Measurements from ENCODE around the gene MAPK4.

Gene MAPK4

DNA sequence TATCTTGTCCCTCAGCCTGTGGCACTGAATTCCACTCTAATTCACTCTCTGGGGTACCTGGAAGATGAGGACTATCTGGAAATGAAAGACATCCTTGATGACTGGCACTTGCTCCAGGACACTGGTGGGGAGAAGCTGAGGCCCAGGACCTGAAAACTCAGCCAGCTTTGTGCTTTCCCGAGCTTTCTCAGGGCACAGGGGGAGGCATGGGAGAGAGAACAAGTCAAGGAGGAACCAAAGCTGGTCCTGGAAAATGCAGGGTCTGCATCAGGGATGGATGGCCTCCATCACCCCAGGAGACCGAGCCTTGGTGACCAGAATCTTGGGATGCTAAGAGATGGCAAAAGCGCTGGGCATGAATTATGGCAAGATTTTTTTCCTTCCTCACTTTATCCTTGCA is 65.1 kb downstream of the MAPK4 start:
- no peak overlapping the region for H2AFZ ChIP-seq (ENCODE audit: low read length)
- no peaks in the 10 kb centered on the region for H3K9me2 ChIP-seq (ENCODE audit: low read depth, low read length)
- TF ChIP-seq, protein P1, sequence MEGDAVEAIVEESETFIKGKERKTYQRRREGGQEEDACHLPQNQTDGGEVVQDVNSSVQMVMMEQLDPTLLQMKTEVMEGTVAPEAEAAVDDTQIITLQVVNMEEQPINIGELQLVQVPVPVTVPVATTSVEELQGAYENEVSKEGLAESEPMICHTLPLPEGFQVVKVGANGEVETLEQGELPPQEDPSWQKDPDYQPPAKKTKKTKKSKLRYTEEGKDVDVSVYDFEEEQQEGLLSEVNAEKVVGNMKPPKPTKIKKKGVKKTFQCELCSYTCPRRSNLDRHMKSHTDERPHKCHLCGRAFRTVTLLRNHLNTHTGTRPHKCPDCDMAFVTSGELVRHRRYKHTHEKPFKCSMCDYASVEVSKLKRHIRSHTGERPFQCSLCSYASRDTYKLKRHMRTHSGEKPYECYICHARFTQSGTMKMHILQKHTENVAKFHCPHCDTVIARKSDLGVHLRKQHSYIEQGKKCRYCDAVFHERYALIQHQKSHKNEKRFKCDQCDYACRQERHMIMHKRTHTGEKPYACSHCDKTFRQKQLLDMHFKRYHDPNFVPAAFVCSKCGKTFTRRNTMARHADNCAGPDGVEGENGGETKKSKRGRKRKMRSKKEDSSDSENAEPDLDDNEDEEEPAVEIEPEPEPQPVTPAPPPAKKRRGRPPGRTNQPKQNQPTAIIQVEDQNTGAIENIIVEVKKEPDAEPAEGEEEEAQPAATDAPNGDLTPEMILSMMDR (IDR thresholded peaks at IDR 0.05; ENCODE audit: low read length): no peak
- no peak overlapping the region for H3K4me2 ChIP-seq (ENCODE audit: low read length)
- H3K27ac ChIP-seq (ENCODE audit: low read depth, low read length, poor library complexity, severe bottlenecking): no peak overlapping the region
- H3F3A ChIP-seq (ENCODE audit: insufficient read depth, low read length): no peaks in the 10 kb centered on the region
- H3K36me3 ChIP-seq (ENCODE audit: insufficient read depth, low read length): no peaks in the 10 kb centered on the region
- H4K20me1 ChIP-seq (ENCODE audit: insufficient read depth, low read length): no peaks in the 10 kb centered on the region
- H3K4me3 ChIP-seq (ENCODE audit: low read depth, low read length, poor library complexity, severe bottlenecking): no peak overlapping the region
- no peak overlapping the region for H3K9ac ChIP-seq (ENCODE audit: low read length)
- H3K9me3 ChIP-seq (ENCODE audit: low read length): no peaks in the 10 kb centered on the region
- no peaks in the 10 kb centered on the region for H3K79me2 ChIP-seq (ENCODE audit: insufficient read depth, low read length)
- no peaks in the 10 kb centered on the region for H3K4me1 ChIP-seq (ENCODE audit: insufficient read depth, low read length, severe bottlenecking)
- no peaks in the 10 kb centered on the region for H3K27me3 ChIP-seq (ENCODE audit: insufficient read depth, low read length)

DNA sequence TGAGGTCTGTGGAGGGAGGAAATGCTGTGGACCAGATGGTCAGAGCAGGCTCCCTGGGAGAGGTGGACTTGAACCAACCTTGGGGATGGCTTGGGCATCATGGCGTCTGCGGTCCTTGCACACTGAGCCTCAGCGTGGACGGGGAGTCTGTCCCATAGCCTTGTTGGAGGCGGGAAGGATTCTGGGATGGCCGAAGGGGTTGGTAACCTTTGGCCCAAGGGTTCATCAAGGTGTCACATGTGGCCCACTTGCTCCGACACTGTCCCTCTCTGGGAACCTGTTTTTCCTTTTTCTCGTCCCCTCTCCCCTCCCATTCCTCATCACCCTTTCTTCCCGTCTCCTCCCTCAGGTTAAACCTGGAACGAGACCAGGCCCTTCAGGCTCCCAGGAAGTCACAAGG is 66.4 kb downstream of the MAPK4 start:
- Histone ChIP-seq H3K27ac (ENCODE audit: low read depth, low read length, poor library complexity, severe bottlenecking) (no peak overlapping the region), H3K4me1 (ENCODE audit: insufficient read depth, low read length, severe bottlenecking) (no peaks in the 10 kb centered on the region), H2AFZ (ENCODE audit: low read length) (no peak overlapping the region), H3K9me3 (ENCODE audit: low read length) (no peaks in the 10 kb centered on the region), H3K9me2 (ENCODE audit: low read depth, low read length) (no peaks in the 10 kb centered on the region), H3K4me3 (ENCODE audit: low read depth, low read length, poor library complexity, severe bottlenecking) (no peak overlapping the region), H3K36me3 (ENCODE audit: insufficient read depth, low read length) (no peaks in the 10 kb centered on the region), H3F3A (ENCODE audit: insufficient read depth, low read length) (no peaks in the 10 kb centered on the region), H3K9ac (ENCODE audit: low read length) (no peak overlapping the region), H3K4me2 (ENCODE audit: low read length) (no peak overlapping the region), H3K27me3 (ENCODE audit: insufficient read depth, low read length) (no peaks in the 10 kb centered on the region), H3K79me2 (ENCODE audit: insufficient read depth, low read length) (no peaks in the 10 kb centered on the region), H4K20me1 (ENCODE audit: insufficient read depth, low read length) (no peaks in the 10 kb centered on the region)
- no peak for TF ChIP-seq EZH2 (IDR thresholded peaks at IDR 0.05; ENCODE audit: borderline replicate concordance, low read length)
- TF ChIP-seq, protein P1 (IDR thresholded peaks at IDR 0.05; ENCODE audit: low read length): no peak

DNA sequence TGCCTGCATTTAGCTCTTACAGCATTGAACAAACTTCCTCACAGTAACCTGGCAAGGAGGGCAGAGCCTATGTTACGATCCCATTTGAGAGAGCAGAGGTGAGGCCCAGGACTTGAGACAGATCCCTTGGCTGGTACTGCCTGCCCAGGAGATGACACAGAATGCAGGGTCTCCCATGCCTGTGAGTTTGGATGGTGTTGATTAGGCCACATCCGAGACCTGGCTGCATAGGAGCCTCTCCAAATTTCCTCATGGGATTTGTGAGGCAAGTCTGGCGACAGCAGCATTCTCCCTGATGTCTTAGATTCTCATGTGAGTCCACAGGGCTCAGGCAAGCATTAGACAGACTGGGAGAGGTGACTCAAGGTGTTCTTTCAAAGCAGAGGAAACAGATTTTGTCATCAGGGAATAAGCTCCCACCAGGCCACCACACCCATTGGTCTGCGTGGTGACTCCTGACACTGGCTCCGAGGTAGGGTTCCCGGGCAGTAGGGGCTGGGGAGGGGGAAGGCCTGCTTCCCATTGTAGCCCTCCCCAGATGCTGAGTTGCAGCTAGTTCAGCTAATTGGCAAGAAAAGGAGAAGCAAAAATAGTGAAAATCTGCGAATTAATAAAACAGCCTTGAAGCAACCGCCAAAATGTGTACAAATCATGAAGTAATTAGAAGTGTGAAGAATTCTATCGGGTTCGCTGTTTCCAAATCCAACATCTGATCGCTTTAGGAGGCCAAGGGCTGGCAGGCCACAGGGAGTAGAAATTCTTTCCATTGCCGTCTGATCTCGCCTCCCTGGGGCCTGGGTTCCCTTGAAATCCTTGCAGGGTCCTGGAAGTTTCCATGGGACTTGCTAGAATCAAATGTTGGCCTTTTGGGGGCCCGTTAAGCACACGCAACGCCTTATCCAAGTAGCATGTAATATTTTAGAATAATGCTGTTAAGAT is 68.0 kb downstream of the MAPK4 start:
- no peak overlapping the region for H3K9ac ChIP-seq (ENCODE audit: low read length)
- no peak for TF ChIP-seq EZH2 (IDR thresholded peaks at IDR 0.05; ENCODE audit: borderline replicate concordance, low read length)
- TF ChIP-seq, protein P1 (IDR thresholded peaks at IDR 0.05; ENCODE audit: low read length): no peak
- no peaks in the 10 kb centered on the region for H3K27me3 ChIP-seq (ENCODE audit: insufficient read depth, low read length)
- no peaks in the 10 kb centered on the region for H4K20me1 ChIP-seq (ENCODE audit: insufficient read depth, low read length)
- H2AFZ ChIP-seq (ENCODE audit: low read length): no peak overlapping the region
- no peaks in the 10 kb centered on the region for H3K9me3 ChIP-seq (ENCODE audit: low read length)
- no peaks in the 10 kb centered on the region for H3F3A ChIP-seq (ENCODE audit: insufficient read depth, low read length)
- H3K27ac ChIP-seq (ENCODE audit: low read depth, low read length, poor library complexity, severe bottlenecking): no peak overlapping the region
- H3K4me3 ChIP-seq (ENCODE audit: low read depth, low read length, poor library complexity, severe bottlenecking): no peak overlapping the region
- H3K79me2 ChIP-seq (ENCODE audit: insufficient read depth, low read length): no peaks in the 10 kb centered on the region
- H3K4me2 ChIP-seq (ENCODE audit: low read length): no peak overlapping the region
- H3K4me1 ChIP-seq (ENCODE audit: insufficient read depth, low read length, severe bottlenecking): no peaks in the 10 kb centered on the region
- H3K9me2 ChIP-seq (ENCODE audit: low read depth, low read length): no peaks in the 10 kb centered on the region
- H3K36me3 ChIP-seq (ENCODE audit: insufficient read depth, low read length): no peaks in the 10 kb centered on the region
